SIG-M5 treated with dmso at 0.1 percent for 504 hours (cell line): Measurements from ENCODE around the gene STARD3.

ENCODE experiments used
- DNase-seq: peaks from one replicate; lab custom pipeline; 2025; ENCODE audit not compliant: unreplicated experiment; lab: John Stamatoyannopoulos, UW

Gene STARD3

DNA sequence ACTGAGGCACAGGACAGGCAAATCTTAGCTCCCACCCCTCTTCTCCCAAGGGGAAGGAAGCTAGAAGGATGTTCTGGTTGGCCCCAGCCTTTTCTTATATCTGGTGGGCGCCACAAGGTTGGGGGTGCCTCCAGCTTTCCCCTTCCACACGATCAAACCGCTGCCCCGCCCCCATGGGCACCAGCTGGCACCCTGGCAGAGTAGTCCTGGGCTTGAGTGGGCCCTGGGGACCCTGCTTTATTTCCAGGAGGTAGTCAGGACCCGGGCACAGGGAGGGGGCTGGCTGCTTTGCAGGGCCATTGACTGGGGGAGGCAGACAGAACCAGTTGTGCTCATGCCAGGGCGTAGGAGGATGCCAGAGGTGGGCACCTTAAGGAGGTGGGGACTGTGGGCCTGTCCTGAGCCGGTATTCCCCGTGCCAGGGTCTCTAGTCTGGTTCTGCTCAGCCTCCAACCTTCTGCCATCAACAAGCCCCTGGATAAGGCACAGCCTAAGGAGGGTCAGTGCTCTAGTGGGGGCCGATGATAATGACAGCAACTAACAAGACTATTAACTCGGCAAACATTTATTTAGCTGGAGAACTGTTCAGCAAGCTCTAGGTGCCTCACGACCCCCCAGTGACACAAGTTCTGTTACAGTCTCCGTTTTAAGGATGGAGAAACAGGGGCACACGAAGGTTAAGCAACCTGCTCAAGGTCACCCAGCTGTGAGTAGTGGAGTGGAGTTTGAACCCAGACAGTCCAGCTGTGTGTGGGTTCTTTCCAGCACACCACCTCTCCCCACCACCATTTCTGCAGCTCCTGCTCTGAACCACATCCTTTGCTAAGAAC lies 17.8 kb upstream of the STARD3 start:
- DNase-seq: no peak

- DNase-seq: no peak
These were observed 17.2 kb upstream of the STARD3 start for GRCh38 chr17:39619786-39620101.

- peak; percentile 84 for DNase-seq
These were observed 15.2 kb upstream of the STARD3 start for GRCh38 chr17:39621523-39622379.

- peak; percentile 51 for DNase-seq
These were observed 14.5 kb upstream of the STARD3 start for GRCh38 chr17:39622380-39623006.

- DNase-seq: peak; percentile 68
These were observed 13.5 kb upstream of the STARD3 start for GRCh38 chr17:39623356-39623950.

DNA sequence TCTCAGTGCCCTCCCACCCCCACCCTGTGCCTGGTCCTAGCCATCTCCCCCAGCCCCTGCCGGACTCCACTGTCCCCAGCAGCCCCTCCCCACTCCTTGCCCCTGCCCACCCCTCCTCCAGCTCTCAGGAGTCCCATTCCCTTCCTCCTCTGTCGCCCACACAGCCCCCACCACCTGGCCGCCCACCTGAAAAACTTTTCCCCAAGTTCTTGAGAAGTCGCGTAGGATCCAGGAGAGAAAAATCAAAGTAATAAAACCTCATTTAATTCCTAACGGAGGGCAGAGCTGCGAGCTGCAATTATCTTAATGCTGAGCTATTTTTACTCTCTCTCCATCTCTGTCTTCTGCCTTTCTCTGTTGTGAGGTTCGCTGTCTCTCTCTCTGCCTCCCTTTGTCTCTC lies 12.6 kb upstream of the STARD3 start:
- DNase-seq: no peak

GRCh38 chr17:39625198-39625785 lies 11.7 kb upstream of the STARD3 start:
- DNase-seq: no peak

- DNase-seq: no peak
These were observed 10.5 kb upstream of the STARD3 start, which contains the start of gene PPP1R1B for GRCh38 chr17:39626171-39627046. TSS of gene PPP1R1B (plus strand) at chr17:39626952. CDS start at chr17:39627393, 441 bp downstream.

GRCh38 chr17:39627047-39627711 lies 9.8 kb upstream of the STARD3 start:
- DNase-seq: no peak

GRCh38 chr17:39627712-39628516 lies 9.0 kb upstream of the STARD3 start:
- no peak for DNase-seq

DNA sequence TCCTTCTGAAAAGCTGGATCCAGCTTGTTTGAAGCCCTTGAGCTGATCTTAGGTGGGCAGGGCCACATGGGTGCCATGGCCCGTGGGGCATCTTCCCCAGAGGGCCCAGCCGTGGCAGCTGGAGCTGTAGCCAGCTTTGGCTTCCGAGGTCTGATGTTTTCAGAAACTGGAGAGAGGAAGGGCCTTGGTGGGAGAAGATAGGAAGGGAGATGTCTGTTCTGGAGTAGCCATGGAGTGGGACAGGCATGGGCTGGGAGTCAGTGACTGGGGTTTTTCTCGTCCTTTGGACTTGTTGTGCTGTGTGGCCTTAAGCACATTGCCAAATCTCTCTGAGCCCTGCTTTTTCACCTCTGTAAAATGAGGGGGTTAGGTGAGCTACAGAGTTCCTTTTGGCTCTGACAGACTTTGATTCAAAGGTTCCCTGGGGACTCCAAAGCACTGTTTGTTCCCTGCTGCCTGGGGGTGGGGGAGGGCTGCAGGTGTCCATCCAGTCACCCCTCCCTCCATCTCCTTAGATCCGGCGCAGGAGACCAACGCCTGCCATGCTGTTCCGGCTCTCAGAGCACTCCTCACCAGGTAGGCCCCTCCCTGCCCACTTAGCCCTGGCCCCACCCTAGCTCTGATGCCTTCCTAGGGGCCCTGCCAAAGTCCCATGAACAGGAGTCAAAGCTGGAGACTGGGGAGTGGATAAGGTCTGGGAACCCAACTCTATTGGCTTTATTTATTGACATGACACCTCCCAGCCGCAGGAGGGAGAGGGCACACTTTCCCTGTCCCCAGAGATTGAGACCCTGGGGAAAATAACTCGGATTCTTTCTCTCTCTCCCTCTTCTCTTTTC lies 8.1 kb upstream of the STARD3 start:
- no peak for DNase-seq

- no peak for DNase-seq
These were observed 7.5 kb upstream of the STARD3 start for GRCh38 chr17:39629494-39629880.

GRCh38 chr17:39629898-39630297 lies 7.0 kb upstream of the STARD3 start:
- DNase-seq: peak; percentile 86

- no peak for DNase-seq
These were observed 5.5 kb upstream of the STARD3 start for GRCh38 chr17:39631403-39631802.

GRCh38 chr17:39632153-39632941 lies 4.6 kb upstream of the STARD3 start:
- DNase-seq: no peak

- DNase-seq: no peak
These were observed 3.3 kb upstream of the STARD3 start for GRCh38 chr17:39633570-39634183.
